Ecto neural progenitor cell (in vitro differentiated cells): ENCODE data around the gene AGO4.

Experiments
- DNase-seq: peaks from one replicate; pipeline ENCODE4 v3.0.0-alpha.2; 2018; ENCODE audit warnings: low spot score

Gene AGO4

DNA sequence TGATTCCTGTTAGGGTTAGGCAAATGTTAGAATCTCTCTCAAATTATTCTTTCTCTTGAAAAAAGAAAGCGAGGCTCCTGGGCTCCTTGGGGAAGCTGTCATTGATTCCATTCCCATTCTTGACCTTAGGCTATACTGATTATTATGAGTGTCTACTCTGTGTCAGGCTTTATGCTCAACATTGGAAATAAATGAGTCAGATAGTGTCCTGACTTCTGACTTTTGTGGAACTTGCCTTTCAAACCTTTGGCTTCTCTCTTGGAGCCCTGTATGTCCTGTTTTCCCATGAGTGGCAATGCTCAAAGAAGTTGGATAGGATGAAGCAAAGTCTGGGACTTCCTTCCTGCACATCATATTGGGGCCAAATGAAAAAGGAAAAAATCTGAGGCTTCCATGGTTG lies 86.8 kb downstream of the AGO4 start:
- DNase-seq = no peak

DNA sequence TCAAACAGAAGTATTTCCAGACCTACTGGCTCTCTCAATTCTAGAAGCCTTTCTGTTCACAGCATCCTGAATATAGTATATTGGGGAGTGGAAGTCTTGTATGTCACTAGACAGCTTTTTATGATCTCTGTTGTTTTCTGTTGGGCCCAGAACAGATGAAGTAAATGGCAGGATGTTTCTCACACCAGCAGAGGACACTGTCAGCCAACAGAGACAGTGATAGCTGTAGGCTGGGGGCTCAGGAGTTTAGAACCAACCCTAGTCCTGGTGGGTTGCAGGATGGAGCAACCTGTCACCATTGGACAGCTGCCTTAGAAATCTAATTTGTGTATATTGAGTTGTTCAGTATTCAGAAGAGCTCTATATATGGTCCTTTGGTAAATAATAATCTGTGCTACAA lies 92.1 kb downstream of the AGO4 start:
- no peak for DNase-seq

DNA sequence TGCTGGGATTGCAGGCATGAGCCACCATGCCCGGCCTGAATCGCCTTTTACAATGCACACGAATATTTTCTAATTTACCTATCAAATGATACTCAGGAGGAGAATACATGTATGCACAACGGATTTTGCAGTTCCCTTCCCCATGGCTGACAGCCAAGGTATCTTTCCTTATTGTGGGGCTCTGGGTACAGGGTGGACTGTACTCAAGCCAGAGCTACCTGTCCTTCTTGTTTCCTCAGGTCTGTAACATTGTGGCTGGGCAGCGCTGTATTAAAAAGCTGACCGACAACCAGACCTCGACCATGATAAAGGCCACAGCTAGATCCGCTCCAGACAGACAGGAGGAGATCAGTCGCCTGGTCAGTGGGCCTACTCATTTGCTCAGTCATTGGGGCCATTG lies 93.4 kb downstream of the AGO4 start:
- no peak for DNase-seq

DNA sequence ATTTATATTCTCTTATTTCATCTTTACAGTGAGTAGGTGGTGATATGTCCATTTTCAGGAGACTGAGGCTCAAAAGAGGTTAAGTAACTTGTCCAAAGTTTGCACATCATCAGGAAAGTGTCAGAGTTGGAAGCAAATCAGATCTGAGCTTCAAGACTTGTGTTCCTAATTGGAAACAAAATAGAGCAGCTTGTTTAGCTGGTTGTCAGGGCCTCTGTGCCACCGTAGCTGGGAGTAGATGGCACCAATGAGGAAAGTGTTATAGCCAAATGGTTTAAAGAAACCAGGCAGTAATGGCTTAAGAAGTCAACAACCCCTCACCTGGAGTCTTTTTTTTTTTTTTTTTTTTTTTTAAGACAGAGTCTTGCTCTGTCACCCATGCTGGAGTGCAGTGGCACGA lies 94.9 kb downstream of the AGO4 start:
- DNase-seq = no peak
